Amniotic stem cell (primary cell): ENCODE measurements around the gene ACTR1A.

Source experiments
- DNase-seq: peaks from one replicate; lab custom pipeline; 2025; lab: John Stamatoyannopoulos, UW

ACTR1A gene

GRCh38 chr10:102453502-102453901, 49.0 kb downstream of the ACTR1A start:
- no peak for DNase-seq

DNA sequence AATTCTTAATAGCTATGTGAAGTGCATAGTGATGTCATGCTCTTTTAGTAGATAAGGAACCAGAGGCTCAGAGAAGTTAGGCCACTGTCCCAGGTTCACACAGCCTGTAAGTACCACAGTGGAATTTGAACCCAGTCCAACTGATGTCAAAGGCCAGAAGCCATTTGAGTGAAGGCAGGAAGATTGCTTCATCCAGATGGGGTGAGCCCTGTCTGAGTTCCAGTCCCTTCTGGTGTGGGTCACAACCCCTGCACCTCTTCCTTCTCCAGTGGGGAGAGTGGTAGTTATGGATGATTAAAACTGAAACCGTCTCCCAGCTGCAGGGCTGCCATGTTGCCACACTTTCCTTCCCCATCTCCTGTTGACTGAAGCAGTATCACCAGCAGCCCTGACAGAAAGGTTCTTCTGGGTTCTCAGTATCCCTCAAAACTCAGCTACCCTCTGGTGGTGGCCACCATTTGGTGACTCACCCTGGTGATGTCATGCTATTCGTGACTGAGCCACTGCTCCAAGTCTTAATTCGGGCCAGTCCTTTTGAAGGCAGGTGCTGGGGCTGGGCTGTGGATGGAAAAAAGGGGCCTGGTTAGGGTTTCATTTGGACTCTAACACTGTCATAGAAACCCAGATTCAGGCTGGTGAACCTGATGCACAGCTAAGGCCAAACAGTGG, 49.7 kb downstream of the ACTR1A start:
- no peak for DNase-seq

GRCh38 chr10:102451105-102451969, 51.2 kb downstream of the ACTR1A start, which contains the start of gene C10orf95:
C10orf95 (minus strand) TSS chr10:102451543; CDS start chr10:102451093, 450 bp downstream.
- DNase-seq, result no peak

- DNase-seq, result no peak
Measured at GRCh38 chr10:102450374-102451104, 52.0 kb downstream of the ACTR1A start.

- DNase-seq, result no peak
Measured at GRCh38 chr10:102450124-102450373, 52.5 kb downstream of the ACTR1A start.

DNA sequence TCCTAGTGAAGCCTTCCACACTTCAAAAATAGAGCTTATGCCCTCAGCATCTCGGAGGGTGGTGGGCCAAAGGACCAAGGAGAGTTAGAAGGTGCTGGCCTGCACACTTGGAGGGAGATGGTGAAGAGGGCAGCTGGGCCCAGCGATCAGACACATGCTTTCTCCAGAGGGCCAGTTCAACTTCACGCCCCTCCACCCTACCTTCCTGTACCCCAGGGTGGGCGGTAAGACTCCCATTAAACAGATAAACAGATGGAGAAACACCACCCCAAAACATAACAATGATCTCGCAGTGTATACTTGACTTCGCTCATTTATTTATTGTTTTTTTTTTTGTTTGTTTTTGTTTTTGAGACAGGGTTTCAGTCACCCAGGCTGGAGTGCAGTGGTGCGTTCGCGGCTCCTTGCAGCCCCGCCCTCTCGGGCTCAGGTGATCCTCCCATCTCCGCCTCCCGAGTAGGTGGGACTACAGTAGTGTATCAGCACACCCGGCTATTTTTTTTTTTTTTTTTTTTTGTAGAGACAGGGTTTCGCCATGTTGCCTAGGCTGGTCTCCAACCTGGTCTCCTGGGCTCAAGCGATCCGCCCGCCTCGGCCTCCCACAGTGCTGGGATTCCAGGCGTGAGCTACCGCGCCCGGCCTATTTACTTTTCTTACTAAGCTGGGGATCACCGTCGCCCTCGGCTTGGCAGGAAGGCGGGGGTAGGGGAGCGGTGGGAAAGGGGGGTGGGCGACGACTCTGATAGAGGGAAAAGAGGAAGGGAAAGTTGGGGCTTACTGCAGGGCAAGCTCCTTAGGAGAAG, 53.0 kb downstream of the ACTR1A start:
- DNase-seq, result no peak

GRCh38 chr10:102444851-102445250, 57.7 kb downstream of the ACTR1A start:
- DNase-seq, result no peak

DNA sequence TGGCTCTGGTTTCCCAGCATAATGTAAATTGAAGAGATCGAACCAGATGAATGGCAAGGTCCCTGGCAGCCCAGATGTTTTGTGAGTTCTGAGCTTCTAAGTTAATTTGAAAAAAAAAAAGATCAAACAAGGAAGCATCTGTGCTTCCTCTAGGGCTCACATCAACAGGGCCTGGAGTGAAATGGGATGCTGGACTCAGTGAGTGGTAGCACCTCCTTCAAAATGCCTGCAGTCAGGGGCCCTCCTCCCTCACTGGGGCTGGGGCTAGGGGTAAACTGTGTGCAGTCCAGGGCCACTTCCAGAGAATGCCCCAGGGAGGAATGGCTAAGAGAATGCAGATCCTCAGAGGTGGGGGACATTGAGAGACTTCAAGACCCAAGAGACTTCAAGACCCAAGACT, 64.1 kb downstream of the ACTR1A start:
- DNase-seq, result no peak

- DNase-seq, result no peak
Measured at GRCh38 chr10:102437515-102437914, 65.0 kb downstream of the ACTR1A start.

- DNase-seq, result no peak
Measured at GRCh38 chr10:102436312-102436711, 66.2 kb downstream of the ACTR1A start.

GRCh38 chr10:102435529-102436233, 66.8 kb downstream of the ACTR1A start:
- no peak for DNase-seq

DNA sequence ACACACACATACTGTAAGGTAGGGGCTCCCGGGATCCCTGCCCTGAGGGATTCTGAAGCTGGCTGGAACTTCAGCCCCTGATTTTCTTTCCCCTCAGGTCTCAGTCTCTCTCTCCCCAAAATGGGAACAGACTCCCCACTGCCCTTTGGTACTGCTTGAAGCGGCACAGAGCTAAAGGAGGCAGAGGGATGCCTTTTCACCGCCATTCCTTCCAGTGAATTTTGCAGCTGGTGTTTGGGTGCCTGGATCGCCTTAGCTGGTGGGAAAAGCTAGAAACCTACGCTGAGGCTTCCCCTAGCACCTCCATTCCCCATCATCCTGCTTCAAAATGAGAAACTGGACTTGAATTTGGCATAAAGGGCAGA, 67.4 kb downstream of the ACTR1A start:
- DNase-seq, result no peak

DNA sequence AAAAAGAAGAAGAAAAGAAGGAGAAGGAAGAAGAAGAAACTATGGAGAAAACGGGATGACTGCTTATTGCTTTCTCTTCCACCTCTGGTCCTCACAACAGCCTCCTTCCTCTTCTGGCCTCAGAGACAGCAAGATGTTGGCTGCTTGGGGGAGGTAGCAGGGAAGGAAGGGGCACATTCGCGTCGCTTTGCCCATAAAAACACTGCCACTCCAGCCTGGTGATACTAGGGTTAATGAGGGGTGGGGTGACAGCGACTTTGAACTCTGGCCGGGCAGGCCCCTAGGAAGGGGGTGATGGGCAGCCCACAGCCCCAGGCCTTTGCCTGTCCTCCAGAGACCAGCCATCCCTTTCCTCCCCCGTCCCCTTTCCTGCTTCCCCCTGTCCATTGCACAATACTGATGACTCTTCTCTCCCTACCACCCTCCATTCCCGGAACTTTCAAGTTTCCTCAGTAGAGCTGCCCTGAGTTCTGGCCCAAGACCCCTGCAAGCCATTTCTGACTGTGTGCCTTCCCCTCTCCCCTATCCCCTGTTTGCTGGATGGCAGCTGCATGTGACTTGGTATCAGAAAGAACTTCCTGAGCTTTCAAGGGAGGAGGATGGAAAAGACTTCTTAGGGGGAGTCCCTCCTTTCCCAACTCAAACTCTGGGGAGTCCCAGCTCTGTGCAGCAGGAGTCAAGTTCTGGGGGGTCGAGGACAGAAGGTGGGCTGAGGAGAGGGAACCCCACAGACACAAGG, 67.9 kb downstream of the ACTR1A start:
- DNase-seq, result no peak

DNA sequence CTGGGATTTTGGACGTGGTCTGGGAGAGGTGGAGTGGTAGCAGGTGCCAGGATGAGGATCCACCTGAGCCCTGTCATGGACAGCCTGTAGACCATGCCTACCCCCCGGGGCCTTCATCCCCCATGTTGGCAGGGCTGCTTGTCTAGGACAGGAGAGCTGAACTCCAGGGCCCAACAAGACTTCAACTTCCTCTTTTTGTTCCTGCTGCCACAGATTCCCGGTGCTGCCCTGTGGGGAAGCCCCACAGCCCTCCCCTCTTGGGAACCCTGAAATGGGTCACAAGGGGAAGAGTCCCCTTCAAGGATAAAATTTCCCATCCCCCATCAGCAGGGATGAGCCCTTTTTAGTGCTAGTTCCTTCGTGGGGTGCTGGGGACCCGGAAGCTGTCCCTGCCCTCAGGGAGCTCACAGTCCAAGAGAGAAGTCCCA, 68.9 kb downstream of the ACTR1A start:
- DNase-seq, result no peak

DNA sequence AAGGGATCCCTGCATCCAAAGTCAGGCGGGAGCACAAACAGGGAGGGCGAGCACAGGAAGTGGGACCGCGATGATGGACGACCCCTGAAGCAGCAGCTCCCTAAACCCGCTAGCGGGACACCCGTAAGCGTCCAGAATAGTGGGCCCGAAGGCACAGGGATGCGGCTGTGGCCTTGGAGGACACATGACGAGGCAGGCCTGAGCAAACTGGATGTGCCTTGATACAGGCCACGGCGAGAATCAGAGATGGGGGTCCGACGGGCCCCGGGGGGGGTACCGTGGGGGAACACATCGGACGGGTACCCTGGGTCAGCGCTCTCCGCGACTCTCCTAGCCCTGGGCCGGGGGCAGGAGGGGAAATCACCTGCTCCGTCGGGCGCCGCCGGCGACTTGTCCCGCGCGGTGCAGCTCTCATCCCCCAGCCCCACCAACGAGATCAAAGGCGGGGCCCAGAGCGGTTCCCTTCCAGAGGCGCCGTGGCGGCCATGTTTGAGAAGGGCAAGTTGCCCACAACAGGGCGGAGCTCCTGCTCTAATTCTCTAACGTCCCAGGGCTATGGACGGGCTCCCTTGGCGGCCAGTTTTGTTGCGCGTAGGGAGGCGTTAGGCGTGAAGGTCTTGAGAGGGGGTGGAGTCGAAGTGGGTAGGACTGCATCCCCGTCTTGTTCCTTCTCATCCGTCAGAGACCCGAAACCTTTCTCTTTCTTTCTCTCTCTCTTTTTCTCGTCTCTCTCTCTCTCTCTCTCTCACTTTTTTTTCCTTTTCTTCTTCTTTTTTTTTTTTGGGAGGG, 70.2 kb downstream of the ACTR1A start, which contains the start of gene CUEDC2:
Gene CUEDC2 (minus strand): TSS at position 413 of the 789 bp plus-strand sequence. CDS start 7,386 bp downstream, outside the sequence.
- DNase-seq, result peak; percentile 94

- no peak for DNase-seq
Measured at GRCh38 chr10:102431452-102432124, 70.9 kb downstream of the ACTR1A start.

- DNase-seq, result no peak
Measured at GRCh38 chr10:102429468-102429867, 73.0 kb downstream of the ACTR1A start.
